PC-9 (cell line): ENCODE measurements around the gene TMA16. TPM values are rescaled to one million over a fixed set of nuclear protein-coding genes. Genes with fewer than 3 reads are reported as not detected.

Source experiments
- BruUV-seq: library from RNA; stranded (reverse); fragments of 400-500 nt; replicated peaks from 2 replicates; lab custom pipeline; 2021; lab: Mats Ljungman, UMichigan
- CTCF ChIA-PET: fragments of 300-600 bp; sonication (Branson Sonifier 250); formaldehyde crosslinking; loops from one replicate; lab custom pipeline; 2022; ENCODE audit warnings: antibody characterized with exemption; lab: Charles Lee
- POLR2A ChIA-PET: fragments of 300-600 bp; sonication (Branson Sonifier 250); formaldehyde crosslinking; loops from one replicate; lab custom pipeline; 2022; ENCODE audit warnings: antibody characterized with exemption; ENCODE audit not compliant: unreplicated experiment; lab: Charles Lee
- DNase-seq, 2 experiments: peaks; one replicate each; pipeline versions ENCODE4 v3.0.0 to v3.0.0-alpha.2; 2015 to 2022; ENCODE audit warnings: mixed read lengths in 1 of 2
- H2AFZ ChIP-seq: fragments of 200-600 bp; sonication (generic); 2 replicates; pipeline ENCODE4 v1.8.1; 2017; ENCODE audit warnings: antibody characterized with exemption
- H3F3A ChIP-seq: fragments of 200-600 bp; sonication (generic); 2 replicates; pipeline ENCODE4 v1.8.1; 2017; ENCODE audit warnings: antibody characterized with exemption, mild to moderate bottlenecking, low read depth; ENCODE audit not compliant: insufficient read depth
- H3K27ac ChIP-seq: fragments of 200-600 bp; sonication (generic); 2 replicates; pipeline ENCODE4 v1.6.1; 2016; ENCODE audit warnings: mixed run types
- H3K27me3 ChIP-seq: fragments of 200-600 bp; sonication (generic); 2 replicates; pipeline ENCODE4 v1.6.1; 2016; ENCODE audit warnings: low read depth, mixed run types; ENCODE audit not compliant: insufficient read depth
- H3K36me3 ChIP-seq: fragments of 200-600 bp; sonication (generic); 2 replicates; pipeline ENCODE4 v1.6.1; 2016; ENCODE audit warnings: low read depth, mixed run types
- H3K4me1 ChIP-seq: fragments of 200-600 bp; sonication (generic); replicated peaks from 2 replicates; pipeline ENCODE4 v1.6.1; 2016; ENCODE audit warnings: mixed run types; ENCODE audit not compliant: insufficient read depth
- H3K4me2 ChIP-seq: fragments of 200-600 bp; sonication (generic); 2 replicates; pipeline ENCODE4 v1.6.1; 2017; ENCODE audit warnings: mixed run types
- H3K4me3 ChIP-seq: fragments of 200-600 bp; sonication (generic); 2 replicates; pipeline ENCODE4 v1.6.1; 2016; ENCODE audit warnings: mixed run types
- H3K79me2 ChIP-seq: fragments of 200-600 bp; sonication (generic); 2 replicates; pipeline ENCODE4 v1.6.1; 2017; ENCODE audit warnings: low read depth, mixed run types
- H3K9me2 ChIP-seq: fragments of 200-600 bp; sonication (generic); 2 replicates; pipeline ENCODE4 v1.8.1; 2017; ENCODE audit warnings: mild to moderate bottlenecking; ENCODE audit not compliant: insufficient read depth
- H3K9me3 ChIP-seq: fragments of 200-600 bp; sonication (generic); 2 replicates; pipeline ENCODE4 v1.8.1; 2016; ENCODE audit warnings: low read depth; ENCODE audit not compliant: insufficient read depth
- H4K20me1 ChIP-seq: fragments of 200-600 bp; sonication (generic); 2 replicates; pipeline ENCODE4 v1.8.1; 2017; ENCODE audit not compliant: insufficient read depth
- EZH2 ChIP-seq: fragments of 200-600 bp; sonication (generic); IDR thresholded peaks from 2 replicates; pipeline ENCODE4 v1.8.0; 2017; ENCODE audit warnings: antibody characterized with exemption, low read depth
- intact Hi-C: fragments of 100-400 bp; cut with micrococcal nuclease; formaldehyde crosslinking; loops from one replicate; pipeline ENCODE4 v1.10.0; 2022; ENCODE audit not compliant: unreplicated experiment
- total RNA-seq: library from RNA; stranded (reverse); gene quantifications from 2 replicates; pipeline ENCODE4 v1.2.3, GENCODE V29; 2021
- TF ChIP-seq, protein P1 (sequence below): fragments of 200-600 bp; sonication (generic); conservative IDR thresholded peaks from 2 replicates; pipeline ENCODE4 v1.6.1; 2017; ENCODE audit warnings: mixed run types, antibody characterized with exemption, mild to moderate bottlenecking, moderate library complexity

TMA16 gene
- total RNA-seq, 1 experiment from 2014 or later = 36.8 TPM

DNA sequence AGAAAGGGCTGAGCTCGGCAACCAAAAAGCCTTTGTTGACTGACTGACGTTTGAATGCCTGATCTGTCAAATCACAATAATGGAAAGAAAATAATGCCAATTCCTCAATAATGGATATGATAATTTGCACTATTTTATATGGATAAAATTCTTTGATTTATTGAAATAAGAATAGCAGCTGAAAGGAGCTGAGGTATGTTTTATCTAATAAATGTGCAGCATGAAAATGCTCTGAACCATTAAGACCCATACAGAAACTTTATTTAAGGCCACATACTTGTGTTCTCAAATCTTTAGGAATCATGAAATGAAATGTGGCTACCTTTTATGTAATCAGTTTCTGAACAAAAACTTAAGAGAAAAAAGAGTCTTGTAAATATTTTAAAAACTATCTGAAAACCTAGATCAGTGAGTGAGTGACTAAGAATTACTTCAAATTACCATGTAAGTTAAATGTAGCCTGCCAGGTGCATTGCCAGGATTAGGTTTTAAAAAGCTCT, 69.8 kb downstream of the TMA16 start:
- ChIA-PET POLR2A (interaction anchor here (0.7 kb wide), 1 partner anchor 1763 kb away, joined by 5 read pairs; the partner anchor contains the start of gene MSMO1), CTCF (no interaction called here)
- no peak overlapping the region for H3K27ac ChIP-seq
- H3K9me3 ChIP-seq = no peaks in the 10 kb centered on the region
- H4K20me1 ChIP-seq = no peaks in the 10 kb centered on the region
- H3K79me2 ChIP-seq = no peaks in the 10 kb centered on the region
- no peak for TF ChIP-seq EZH2
- TF ChIP-seq, protein P1, sequence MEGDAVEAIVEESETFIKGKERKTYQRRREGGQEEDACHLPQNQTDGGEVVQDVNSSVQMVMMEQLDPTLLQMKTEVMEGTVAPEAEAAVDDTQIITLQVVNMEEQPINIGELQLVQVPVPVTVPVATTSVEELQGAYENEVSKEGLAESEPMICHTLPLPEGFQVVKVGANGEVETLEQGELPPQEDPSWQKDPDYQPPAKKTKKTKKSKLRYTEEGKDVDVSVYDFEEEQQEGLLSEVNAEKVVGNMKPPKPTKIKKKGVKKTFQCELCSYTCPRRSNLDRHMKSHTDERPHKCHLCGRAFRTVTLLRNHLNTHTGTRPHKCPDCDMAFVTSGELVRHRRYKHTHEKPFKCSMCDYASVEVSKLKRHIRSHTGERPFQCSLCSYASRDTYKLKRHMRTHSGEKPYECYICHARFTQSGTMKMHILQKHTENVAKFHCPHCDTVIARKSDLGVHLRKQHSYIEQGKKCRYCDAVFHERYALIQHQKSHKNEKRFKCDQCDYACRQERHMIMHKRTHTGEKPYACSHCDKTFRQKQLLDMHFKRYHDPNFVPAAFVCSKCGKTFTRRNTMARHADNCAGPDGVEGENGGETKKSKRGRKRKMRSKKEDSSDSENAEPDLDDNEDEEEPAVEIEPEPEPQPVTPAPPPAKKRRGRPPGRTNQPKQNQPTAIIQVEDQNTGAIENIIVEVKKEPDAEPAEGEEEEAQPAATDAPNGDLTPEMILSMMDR = no peak
- intact Hi-C loops = no loop called here
- no peak overlapping the region for H3K4me2 ChIP-seq
- H3K27me3 ChIP-seq = no peaks in the 10 kb centered on the region
- no peaks in the 10 kb centered on the region for H3K4me1 ChIP-seq
- BruUV-seq = no TSS peak
- no peaks in the 10 kb centered on the region for H3F3A ChIP-seq
- H3K36me3 ChIP-seq = no peaks in the 10 kb centered on the region
- no peak overlapping the region for H3K4me3 ChIP-seq
- no peaks in the 10 kb centered on the region for H3K9me2 ChIP-seq
- no peak overlapping the region for H2AFZ ChIP-seq
- DNase-seq = no peak

DNA sequence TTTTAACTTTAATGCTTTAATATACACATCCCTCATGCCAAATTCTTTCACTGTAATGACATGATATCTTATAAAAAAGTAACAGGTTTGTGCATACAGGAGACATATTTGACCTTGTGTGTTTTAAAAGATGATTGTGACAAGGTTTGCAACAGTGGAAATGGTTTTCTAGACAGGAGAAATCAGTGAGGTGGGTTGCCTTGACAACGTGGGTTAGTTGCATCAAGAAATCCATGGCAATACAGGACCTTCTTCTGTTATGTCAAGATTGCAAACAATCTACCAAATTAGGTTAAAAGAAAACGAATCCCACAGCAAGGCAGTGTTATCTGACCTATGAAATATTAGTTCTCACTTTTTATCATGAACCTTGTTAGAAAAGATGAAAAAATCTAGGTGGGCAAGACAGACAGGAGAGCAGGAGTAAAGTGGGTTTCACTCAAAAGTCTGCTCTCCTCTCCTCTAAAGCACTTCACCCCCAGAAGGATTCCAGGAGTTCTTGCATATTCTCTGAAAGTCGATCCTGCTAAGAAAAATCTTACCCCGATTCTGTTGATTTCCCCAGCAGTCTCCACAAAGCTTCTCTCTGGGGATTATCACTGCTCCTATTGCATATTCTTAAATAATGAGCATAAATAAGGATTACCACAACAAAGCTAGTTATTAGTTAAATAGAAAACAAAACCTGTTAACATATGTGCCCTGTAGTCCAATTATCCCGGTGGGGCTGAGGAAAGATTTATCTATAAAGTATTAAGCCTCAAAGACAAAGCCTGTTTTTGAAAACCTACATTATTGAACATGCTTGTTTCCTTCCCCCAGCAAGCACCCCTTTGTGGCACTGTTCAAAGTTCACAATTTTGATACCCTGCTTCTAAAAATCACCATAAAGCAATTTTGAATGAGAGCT, 71.0 kb downstream of the TMA16 start:
- Histone ChIP-seq H3K9me2 (no peaks in the 10 kb centered on the region), H3K4me1 (no peaks in the 10 kb centered on the region), H3K79me2 (no peaks in the 10 kb centered on the region), H3K36me3 (no peaks in the 10 kb centered on the region), H3K4me2 (no peak overlapping the region), H3F3A (no peaks in the 10 kb centered on the region), H2AFZ (no peak overlapping the region), H3K9me3 (no peaks in the 10 kb centered on the region), H3K27ac (no peak overlapping the region), H4K20me1 (no peaks in the 10 kb centered on the region), H3K27me3 (no peaks in the 10 kb centered on the region), H3K4me3 (no peak overlapping the region)
- POLR2A ChIA-PET = no interaction called here
- BruUV-seq = no TSS peak
- DNase-seq = no peak
- CTCF ChIA-PET = interaction anchor here (0.6 kb wide), 1 partner anchor 11 kb away, joined by 3 read pairs; no protein-coding TSS in a partner anchor
- TF ChIP-seq, protein P1 = no peak
- no peak for TF ChIP-seq EZH2
- intact Hi-C loops = no loop called here

DNA sequence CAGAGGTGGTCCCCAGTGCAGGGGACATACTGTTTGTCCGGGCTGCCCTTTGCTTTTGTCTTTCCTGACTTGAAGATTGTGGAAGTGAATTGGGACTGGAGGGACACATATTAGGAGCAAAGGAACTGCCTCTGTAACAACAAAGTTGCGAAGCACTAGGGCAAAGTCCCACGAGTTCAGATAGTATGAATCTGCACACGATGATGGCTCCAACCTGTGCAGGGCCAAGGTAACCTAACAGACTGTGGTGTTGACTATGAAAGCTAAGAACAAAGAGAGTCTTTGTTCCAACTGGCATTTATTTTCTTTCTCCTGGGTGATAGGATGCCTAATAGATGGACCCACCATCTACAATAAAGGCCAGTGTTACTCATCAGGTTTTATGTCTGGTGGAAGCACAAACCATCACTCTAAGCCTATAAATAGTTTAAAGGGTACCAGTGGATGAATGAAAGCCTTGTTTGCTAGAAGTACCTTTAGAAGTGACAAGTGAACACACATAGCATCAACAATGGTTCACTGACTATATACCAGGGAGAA, 71.8 kb downstream of the TMA16 start:
- ChIA-PET POLR2A (no interaction called here), CTCF (interaction anchor here (0.6 kb wide), 1 partner anchor 12 kb away, joined by 3 read pairs; no protein-coding TSS in a partner anchor)
- H4K20me1 ChIP-seq = no peaks in the 10 kb centered on the region
- H3K4me1 ChIP-seq = no peaks in the 10 kb centered on the region
- H3K27me3 ChIP-seq = no peaks in the 10 kb centered on the region
- no peaks in the 10 kb centered on the region for H3K79me2 ChIP-seq
- intact Hi-C loops = no loop called here
- H3K27ac ChIP-seq = no peak overlapping the region
- H3K4me2 ChIP-seq = no peak overlapping the region
- H3F3A ChIP-seq = no peaks in the 10 kb centered on the region
- H3K9me3 ChIP-seq = no peaks in the 10 kb centered on the region
- no peaks in the 10 kb centered on the region for H3K9me2 ChIP-seq
- H3K36me3 ChIP-seq = no peaks in the 10 kb centered on the region
- H2AFZ ChIP-seq = no peak overlapping the region
- BruUV-seq = no TSS peak
- DNase-seq = no peak
- no peak overlapping the region for H3K4me3 ChIP-seq
- TF ChIP-seq EZH2 = no peak
